H9 (cell line): ENCODE results near the gene NLRP9. TPM values are rescaled to one million over a fixed set of nuclear protein-coding genes. Genes with fewer than 3 reads are reported as not detected.

Experiments
- DNase-seq: peaks from one replicate; pipeline ENCODE4 v3.0.0-alpha.2; 2017
- H2AFZ ChIP-seq: one replicate; pipeline ENCODE4 v1.6.1; 2013; ENCODE audit warnings: mild to moderate bottlenecking, low read length, control low read depth, moderate library complexity
- H2AK5ac ChIP-seq: 2 replicates; pipeline ENCODE4 v1.6.1; 2013; ENCODE audit warnings: low read length, control low read depth, mixed read lengths; ENCODE audit not compliant: insufficient read length
- H2BK120ac ChIP-seq: one replicate; pipeline ENCODE4 v1.6.1; 2013; ENCODE audit warnings: low read depth, mild to moderate bottlenecking, low read length, control low read depth, inconsistent platforms; ENCODE audit not compliant: poor library complexity, severe bottlenecking
- H2BK12ac ChIP-seq: 2 replicates; pipeline ENCODE4 v1.6.1; 2013; ENCODE audit warnings: low read length, control low read depth, mixed read lengths, low read depth; ENCODE audit not compliant: insufficient read length
- H2BK15ac ChIP-seq: 2 replicates; pipeline ENCODE4 v1.6.1; 2013; ENCODE audit warnings: low read depth, low read length, control low read depth
- H2BK20ac ChIP-seq: one replicate; pipeline ENCODE4 v1.6.1; 2013; ENCODE audit warnings: low read depth, mild to moderate bottlenecking, low read length, control low read depth, inconsistent platforms; ENCODE audit not compliant: poor library complexity, severe bottlenecking
- H2BK5ac ChIP-seq: 2 replicates; pipeline ENCODE4 v1.6.1; 2013; ENCODE audit warnings: low read length, control low read depth, mixed read lengths; ENCODE audit not compliant: insufficient read length
- H3K14ac ChIP-seq: 2 replicates; pipeline ENCODE4 v1.6.1; 2013; ENCODE audit warnings: low read length, control low read depth; ENCODE audit not compliant: insufficient read depth
- H3K18ac ChIP-seq: 2 replicates; pipeline ENCODE4 v1.6.1; 2013; ENCODE audit warnings: low read depth, mild to moderate bottlenecking, mixed read lengths, low read length, control low read depth; ENCODE audit not compliant: insufficient read length
- H3K23ac ChIP-seq: 2 replicates; pipeline ENCODE4 v1.6.1; 2013; ENCODE audit warnings: low read length, control low read depth, mixed read lengths, low read depth; ENCODE audit not compliant: insufficient read length
- H3K23me2 ChIP-seq: 2 replicates; pipeline ENCODE4 v1.6.1; 2013; ENCODE audit warnings: low read depth, mild to moderate bottlenecking, mixed read lengths, low read length, control low read depth; ENCODE audit not compliant: insufficient read length, poor library complexity, severe bottlenecking
- H3K27ac ChIP-seq: 2 replicates; pipeline ENCODE4 v1.5.1; 2013; ENCODE audit warnings: low read length, control low read depth, mixed read lengths, low read depth; ENCODE audit not compliant: insufficient read length
- H3K27me3 ChIP-seq: 2 replicates; pipeline ENCODE4 v1.6.1; 2013; ENCODE audit warnings: low read length, control low read depth, inconsistent platforms; ENCODE audit not compliant: insufficient read depth
- H3K4ac ChIP-seq: 2 replicates; pipeline ENCODE4 v1.6.1; 2013; ENCODE audit warnings: low read depth, mild to moderate bottlenecking, control low read depth, inconsistent platforms, low read length, moderate library complexity
- H3K4me1 ChIP-seq: 2 replicates; pipeline ENCODE4 v1.6.1; 2013; ENCODE audit warnings: low read length, control low read depth, inconsistent platforms; ENCODE audit not compliant: insufficient read depth
- H3K4me2 ChIP-seq: 2 replicates; pipeline ENCODE4 v1.6.1; 2013; ENCODE audit warnings: low read length, control low read depth, mixed read lengths; ENCODE audit not compliant: insufficient read length, insufficient read depth
- H3K56ac ChIP-seq: 2 replicates; pipeline ENCODE4 v1.6.1; 2013; ENCODE audit warnings: low read depth, mild to moderate bottlenecking, mixed read lengths, low read length, control low read depth; ENCODE audit not compliant: insufficient read length
- H3K79me1 ChIP-seq: 2 replicates; pipeline ENCODE4 v1.6.1; 2013; ENCODE audit warnings: low read depth, mild to moderate bottlenecking, moderate library complexity, low read length, control low read depth, inconsistent platforms; ENCODE audit not compliant: insufficient read depth, poor library complexity, severe bottlenecking
- H3K79me2 ChIP-seq: 2 replicates; pipeline ENCODE4 v1.6.1; 2013; ENCODE audit warnings: low read length, control low read depth, inconsistent platforms; ENCODE audit not compliant: insufficient read depth
- H3K9ac ChIP-seq: 2 replicates; pipeline ENCODE4 v1.6.1; 2013; ENCODE audit warnings: low read length, control low read depth, mixed read lengths; ENCODE audit not compliant: insufficient read length; ENCODE audit errors: extremely low read depth
- H3K9me3 ChIP-seq: one replicate; pipeline ENCODE4 v1.6.1; 2013; ENCODE audit warnings: low read depth, low read length, inconsistent platforms; ENCODE audit not compliant: control insufficient read depth
- H3T11ph ChIP-seq: one replicate; pipeline ENCODE4 v1.6.1; 2013; ENCODE audit warnings: mild to moderate bottlenecking, low read length, control low read depth, inconsistent platforms
- H4K20me1 ChIP-seq: one replicate; pipeline ENCODE4 v1.6.1; 2013; ENCODE audit not compliant: control insufficient read depth, insufficient read length, insufficient read depth
- H4K5ac ChIP-seq: 2 replicates; pipeline ENCODE4 v1.6.1; 2013; ENCODE audit warnings: low read depth, mild to moderate bottlenecking, mixed read lengths, low read length, control low read depth; ENCODE audit not compliant: insufficient read length
- H4K8ac ChIP-seq: replicated peaks from 2 replicates; pipeline ENCODE4 v1.6.1; 2013; ENCODE audit warnings: low read length, control low read depth, mixed read lengths, low read depth; ENCODE audit not compliant: insufficient read length
- H4K91ac ChIP-seq: 2 replicates; pipeline ENCODE4 v1.6.1; 2013; ENCODE audit warnings: low read depth, mild to moderate bottlenecking, moderate library complexity, mixed read lengths, low read length, control low read depth; ENCODE audit not compliant: insufficient read length
- H3K27ac Mint-ChIP-seq, 3 experiments: 2 replicates in 2 of 3; 3 replicates in 1 of 3; pipeline ENCODE4 v1.8.0; 2020 to 2021; ENCODE audit warnings: mixed read lengths in 3 of 3, mild to moderate bottlenecking in 1 of 3, moderate library complexity in 1 of 3
- H3K27me3 Mint-ChIP-seq: 2 replicates; pipeline ENCODE4 v1.8.0; 2021; ENCODE audit warnings: low read depth, mild to moderate bottlenecking, moderate library complexity, mixed read lengths
- H3K36me3 Mint-ChIP-seq, 3 experiments: 2 replicates in 2 of 3; 3 replicates in 1 of 3; pipeline ENCODE4 v1.8.0; 2020 to 2021; ENCODE audit warnings: low read depth in 3 of 3, mixed read lengths in 3 of 3; ENCODE audit not compliant: insufficient read depth in 1 of 3
- H3K4me1 Mint-ChIP-seq, 2 experiments: 2 replicates each; pipeline ENCODE4 v1.8.0; 2020; ENCODE audit warnings: mixed read lengths in 2 of 2
- H3K4me3 Mint-ChIP-seq, 2 experiments: 2 replicates in 1 of 2; 3 replicates in 1 of 2; pipeline ENCODE4 v1.8.0; 2020 to 2021; ENCODE audit warnings: mild to moderate bottlenecking in 2 of 2, mixed read lengths in 2 of 2, moderate library complexity in 1 of 2
- H3K9me3 Mint-ChIP-seq, 2 experiments: 2 replicates in 1 of 2; 3 replicates in 1 of 2; pipeline ENCODE4 v1.8.0; 2020; ENCODE audit warnings: mild to moderate bottlenecking in 2 of 2, mixed read lengths in 2 of 2, moderate library complexity in 1 of 2
- WGBS: extraction: QIAGEN DNeasy Blood & Tissue Kit; methylation state at CpG from one replicate; pipeline ENCODE4 v1.1.7; 2013; ENCODE audit warnings: missing lambda C conversion rate, low lambda C conversion rate, mixed read lengths; ENCODE audit not compliant: insufficient read length; ENCODE audit errors: extremely low coverage; 5-methylcytosine and 5-hydroxymethylcytosine counted together
- total RNA-seq: library from RNA; stranded (reverse); gene quantifications from 2 replicates; pipeline ENCODE4 v1.2.1, GENCODE V29; 2021
- TF ChIP-seq, protein P1 (sequence below): fragments of 200-600 bp; sonication (generic); conservative IDR thresholded peaks from 3 replicates; pipeline ENCODE4 v1.8.0; 2021; ENCODE audit warnings: antibody characterized with exemption, mild to moderate bottlenecking

NLRP9 gene
- total RNA-seq, 1 experiment from 2014 or later, result not detected

DNA sequence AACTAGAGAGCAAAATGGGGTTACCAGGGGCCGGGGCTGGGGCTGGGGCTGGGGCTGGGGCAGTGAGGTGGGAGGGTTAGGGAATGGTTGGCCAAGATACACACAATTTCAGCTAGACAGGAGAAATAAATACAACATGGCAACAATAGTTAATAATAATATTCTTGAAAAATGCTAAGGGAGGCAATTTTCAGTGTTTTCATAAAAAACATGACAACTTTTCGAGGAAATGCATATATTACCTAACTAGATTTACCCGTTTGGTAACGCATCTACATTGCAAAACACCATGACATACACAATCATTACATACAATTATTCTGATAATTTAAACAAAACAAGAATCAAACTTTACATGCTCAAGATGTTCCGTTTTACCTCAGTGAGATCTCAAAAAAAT is 42.9 kb upstream of the NLRP9 start:
- Mint-ChIP-seq H3K27me3 (no peaks in the 10 kb centered on the region), H3K9me3 (peaks cover 94 to 97% of the 10 kb centered on the region in 2 experiments), H3K27ac (no peak overlapping the region), H3K4me1 (no peaks in the 10 kb centered on the region), H3K36me3 (peaks cover 10 to 35% (median 12%) of the 10 kb centered on the region in 3 experiments; a peak in 5 of 7 replicates), H3K4me3 (no peak overlapping the region)
- H2BK5ac ChIP-seq, result no peak overlapping the region
- H2BK12ac ChIP-seq, result no peak overlapping the region
- no CpG with 5 or more reads among the region's 5 CpGs for WGBS
- H4K91ac ChIP-seq, result no peak overlapping the region
- H3K79me1 ChIP-seq, result no peaks in the 10 kb centered on the region
- no peak overlapping the region for H3T11ph ChIP-seq
- H3K4me1 ChIP-seq, result no peaks in the 10 kb centered on the region
- H3K27ac ChIP-seq, result no peak overlapping the region
- H3K4me2 ChIP-seq, result no peak overlapping the region
- no peak overlapping the region for H2AFZ ChIP-seq
- no peak overlapping the region for H2BK15ac ChIP-seq
- DNase-seq, result no peak
- no peak overlapping the region for H3K14ac ChIP-seq
- H4K8ac ChIP-seq, result no peak overlapping the region
- no peaks in the 10 kb centered on the region for H3K27me3 ChIP-seq
- peaks cover 82% of the 10 kb centered on the region for H3K9me3 ChIP-seq
- no peaks in the 10 kb centered on the region for H3K23me2 ChIP-seq
- no peak overlapping the region for H3K18ac ChIP-seq
- H4K5ac ChIP-seq, result no peak overlapping the region
- no peaks in the 10 kb centered on the region for H4K20me1 ChIP-seq
- no peak overlapping the region for H3K23ac ChIP-seq
- TF ChIP-seq, protein P1, sequence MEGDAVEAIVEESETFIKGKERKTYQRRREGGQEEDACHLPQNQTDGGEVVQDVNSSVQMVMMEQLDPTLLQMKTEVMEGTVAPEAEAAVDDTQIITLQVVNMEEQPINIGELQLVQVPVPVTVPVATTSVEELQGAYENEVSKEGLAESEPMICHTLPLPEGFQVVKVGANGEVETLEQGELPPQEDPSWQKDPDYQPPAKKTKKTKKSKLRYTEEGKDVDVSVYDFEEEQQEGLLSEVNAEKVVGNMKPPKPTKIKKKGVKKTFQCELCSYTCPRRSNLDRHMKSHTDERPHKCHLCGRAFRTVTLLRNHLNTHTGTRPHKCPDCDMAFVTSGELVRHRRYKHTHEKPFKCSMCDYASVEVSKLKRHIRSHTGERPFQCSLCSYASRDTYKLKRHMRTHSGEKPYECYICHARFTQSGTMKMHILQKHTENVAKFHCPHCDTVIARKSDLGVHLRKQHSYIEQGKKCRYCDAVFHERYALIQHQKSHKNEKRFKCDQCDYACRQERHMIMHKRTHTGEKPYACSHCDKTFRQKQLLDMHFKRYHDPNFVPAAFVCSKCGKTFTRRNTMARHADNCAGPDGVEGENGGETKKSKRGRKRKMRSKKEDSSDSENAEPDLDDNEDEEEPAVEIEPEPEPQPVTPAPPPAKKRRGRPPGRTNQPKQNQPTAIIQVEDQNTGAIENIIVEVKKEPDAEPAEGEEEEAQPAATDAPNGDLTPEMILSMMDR, result no peak
- H3K79me2 ChIP-seq, result no peaks in the 10 kb centered on the region
- H2AK5ac ChIP-seq, result no peak overlapping the region
- H3K56ac ChIP-seq, result no peak overlapping the region
- H3K9ac ChIP-seq, result no peak overlapping the region
- H2BK120ac ChIP-seq, result no peak overlapping the region
- H2BK20ac ChIP-seq, result no peak overlapping the region
- H3K4ac ChIP-seq, result no peak overlapping the region
